ENCODE results near the gene DHX40. TPM values are rescaled to one million over a fixed set of nuclear protein-coding genes. Genes with fewer than 3 reads are reported as not detected.
A peak's percentile ranks its signal among the peaks of the same experiment; 100 is the strongest.

DHX40 gene
- total and polyA plus RNA-seq, 2 of the 13 experiments (the other 11 are each of a cell fraction or from before 2014, with no cell fraction given): 22.2 to 37.0 TPM

- TF ChIP-seq ZNF414 (CRISPR knock-in tag; IDR thresholded peaks at IDR 0.05) (no peak), EP300 (IDR thresholded peaks at IDR 0.05; ENCODE audit: low read depth in 2 of 2, low read length in 2 of 2) (peak in 1 of 2 experiments; percentile 61; a peak in 2 of 4 replicates), EP300 (CRISPR knock-in tag; IDR thresholded peaks at IDR 0.05; ENCODE audit: borderline replicate concordance) (no peak), POLR2AphosphoS2 (IDR thresholded peaks at IDR 0.05; ENCODE audit: low read depth, low read length) (no peak), KDM1A (CRISPR knock-in tag; IDR thresholded peaks at IDR 0.05) (0 out of 2 replicates have a peak, but pooled peaks have one; percentile 26), NPAS2 (CRISPR knock-in tag; IDR thresholded peaks at IDR 0.05; ENCODE audit: borderline replicate concordance) (no peak), ZMAT3 (CRISPR knock-in tag; conservative IDR thresholded peaks at IDR 0.05) (no peak), ZBTB38 (CRISPR knock-in tag; IDR thresholded peaks at IDR 0.05) (peak; percentile 49; the same call in 1 of the 2 replicates), ZNF282 (IDR thresholded peaks at IDR 0.05; ENCODE audit: partially characterized antibody) (no peak), ARID3A (IDR thresholded peaks at IDR 0.05; ENCODE audit: low read depth, low read length) (peak; percentile 78), ZNF446 (CRISPR knock-in tag; IDR thresholded peaks at IDR 0.05) (no peak), CTCF (CRISPR knock-in tag; IDR thresholded peaks at IDR 0.05) (peak; percentile 97), ZNF788 (CRISPR knock-in tag; IDR thresholded peaks at IDR 0.05; ENCODE audit: borderline replicate concordance) (peak; percentile 48; the same call in 1 of the 2 replicates), REXO4 (CRISPR knock-in tag; IDR thresholded peaks at IDR 0.05; ENCODE audit: borderline replicate concordance) (no peak), E2F2 (CRISPR knock-in tag; IDR thresholded peaks at IDR 0.05; ENCODE audit: borderline replicate concordance) (no peak), FOXA3 (CRISPR knock-in tag; IDR thresholded peaks at IDR 0.05) (peak; percentile 56; the same call in 1 of the 2 replicates), ZNF383 (CRISPR knock-in tag; IDR thresholded peaks at IDR 0.05; ENCODE audit: borderline replicate concordance) (no peak), CEBPZ (IDR thresholded peaks at IDR 0.05; ENCODE audit: low read length) (no peak)
These were observed 43.8 kb upstream of the DHX40 start (continued) for GRCh38 chr17:59521465-59522126.

Data from HepG2 (cell line).